NCI-H345 treated with DMSO at 0.1 percent for 48 hours (cell line): Measurements from ENCODE around the gene WIPF3.

ENCODE experiments used
- DNase-seq: peaks from one replicate; lab custom pipeline; 2025; ENCODE audit not compliant: unreplicated experiment; lab: John Stamatoyannopoulos, UW

WIPF3 gene

GRCh38 chr7:29844559-29844958 is 38.3 kb downstream of the WIPF3 start:
- no peak for DNase-seq

GRCh38 chr7:29847496-29847895 is 41.2 kb downstream of the WIPF3 start:
- DNase-seq: no peak

GRCh38 chr7:29847916-29848315 is 41.6 kb downstream of the WIPF3 start:
- no peak for DNase-seq

- no peak for DNase-seq
These were observed 42.6 kb downstream of the WIPF3 start for GRCh38 chr7:29848941-29849340.

GRCh38 chr7:29851487-29851886 is 45.2 kb downstream of the WIPF3 start:
- no peak for DNase-seq

- no peak for DNase-seq
These were observed 46.1 kb downstream of the WIPF3 start for GRCh38 chr7:29852457-29852856.

- no peak for DNase-seq
These were observed 46.8 kb downstream of the WIPF3 start for GRCh38 chr7:29853072-29853471.

GRCh38 chr7:29853789-29854188 is 47.5 kb downstream of the WIPF3 start:
- no peak for DNase-seq

- no peak for DNase-seq
These were observed 48.1 kb downstream of the WIPF3 start for GRCh38 chr7:29854257-29854938.

GRCh38 chr7:29857654-29858053 is 51.3 kb downstream of the WIPF3 start:
- DNase-seq: no peak

- DNase-seq: no peak
These were observed 52.1 kb downstream of the WIPF3 start for GRCh38 chr7:29858191-29858951.

- no peak for DNase-seq
These were observed 52.8 kb downstream of the WIPF3 start for GRCh38 chr7:29859104-29859503.

- DNase-seq: no peak
These were observed 53.3 kb downstream of the WIPF3 start for GRCh38 chr7:29859524-29860185.

- DNase-seq: no peak
These were observed 53.9 kb downstream of the WIPF3 start for GRCh38 chr7:29860186-29860585.

GRCh38 chr7:29861884-29862283 is 55.6 kb downstream of the WIPF3 start:
- no peak for DNase-seq

- DNase-seq: no peak
These were observed 58.3 kb downstream of the WIPF3 start for GRCh38 chr7:29864656-29865055.

GRCh38 chr7:29865526-29865925 is 59.2 kb downstream of the WIPF3 start:
- DNase-seq: no peak

- DNase-seq: no peak
These were observed 60.2 kb downstream of the WIPF3 start for GRCh38 chr7:29866490-29866930.

- no peak for DNase-seq
These were observed 65.6 kb downstream of the WIPF3 start for GRCh38 chr7:29871787-29872398.

GRCh38 chr7:29873644-29874294 is 67.5 kb downstream of the WIPF3 start:
- DNase-seq: no peak

GRCh38 chr7:29875741-29876140 is 69.4 kb downstream of the WIPF3 start:
- DNase-seq: no peak
